Colonic mucosa (tissue), 4 donors: ENCODE results near the gene MMEL1. TPM values are rescaled to one million over a fixed set of nuclear protein-coding genes. Genes with fewer than 3 reads are reported as not detected.
"Not testable (repeated sequence)": the region's sequence is repeated elsewhere in the genome, so short reads cannot be mapped to it uniquely, and the experiment has no call there.

Experiments
- DNase-seq: peaks from one replicate; pipeline ENCODE4 v3.0.0-alpha.2; 2020
- H3K27ac ChIP-seq: fragments of 200-600 bp; one replicate; pipeline ENCODE4 v1.8.0; 2021
- H3K27me3 ChIP-seq: fragments of 200-600 bp; one replicate; pipeline ENCODE4 v1.8.0; 2021
- H3K36me3 ChIP-seq: fragments of 200-600 bp; one replicate; pipeline ENCODE4 v1.8.0; 2021
- H3K4me1 ChIP-seq: fragments of 200-600 bp; one replicate; pipeline ENCODE4 v1.8.0; 2021; ENCODE audit warnings: mild to moderate bottlenecking
- H3K4me3 ChIP-seq: fragments of 200-600 bp; one replicate; pipeline ENCODE4 v1.8.0; 2021
- H3K9ac ChIP-seq, 2 donors: one replicate each; pipeline ENCODE4 v1.7.0; 2013; ENCODE audit warnings: control low read depth in 2 of 2, low read depth in 2 of 2, low read length in 2 of 2
- H3K9me3 ChIP-seq: fragments of 200-600 bp; one replicate; pipeline ENCODE4 v1.8.0; 2021
- intact Hi-C: fragments of 100-400 bp; cut with DNase I; formaldehyde crosslinking; loops from one replicate; pipeline ENCODE4 v1.14.1; 2022
- total RNA-seq, 2 donors: library from RNA; stranded (reverse); fragmentation: NEBNext Ultra II Directional in 1 of 2; extraction: Animal tissue kit (Norgen Biotek cat#: 25700) in 1 of 2; gene quantifications; one replicate each; pipeline ENCODE4 v1.2.1, GENCODE V29; 2021
- TF ChIP-seq, protein P1 (sequence below): fragments of 200-600 bp; IDR thresholded peaks from one replicate; pipeline ENCODE4 v1.8.0; 2022; ENCODE audit warnings: antibody characterized with exemption, mild to moderate bottlenecking
- donor health status: healthy.
- donor health status: DM: no; HTN: no; CAD: no.
- donor health status: DM: no; HTN: no; CAD: no.

Gene MMEL1
- total RNA-seq, 2 donors from 2014 or later = 11.4 to 13.9 TPM

DNA sequence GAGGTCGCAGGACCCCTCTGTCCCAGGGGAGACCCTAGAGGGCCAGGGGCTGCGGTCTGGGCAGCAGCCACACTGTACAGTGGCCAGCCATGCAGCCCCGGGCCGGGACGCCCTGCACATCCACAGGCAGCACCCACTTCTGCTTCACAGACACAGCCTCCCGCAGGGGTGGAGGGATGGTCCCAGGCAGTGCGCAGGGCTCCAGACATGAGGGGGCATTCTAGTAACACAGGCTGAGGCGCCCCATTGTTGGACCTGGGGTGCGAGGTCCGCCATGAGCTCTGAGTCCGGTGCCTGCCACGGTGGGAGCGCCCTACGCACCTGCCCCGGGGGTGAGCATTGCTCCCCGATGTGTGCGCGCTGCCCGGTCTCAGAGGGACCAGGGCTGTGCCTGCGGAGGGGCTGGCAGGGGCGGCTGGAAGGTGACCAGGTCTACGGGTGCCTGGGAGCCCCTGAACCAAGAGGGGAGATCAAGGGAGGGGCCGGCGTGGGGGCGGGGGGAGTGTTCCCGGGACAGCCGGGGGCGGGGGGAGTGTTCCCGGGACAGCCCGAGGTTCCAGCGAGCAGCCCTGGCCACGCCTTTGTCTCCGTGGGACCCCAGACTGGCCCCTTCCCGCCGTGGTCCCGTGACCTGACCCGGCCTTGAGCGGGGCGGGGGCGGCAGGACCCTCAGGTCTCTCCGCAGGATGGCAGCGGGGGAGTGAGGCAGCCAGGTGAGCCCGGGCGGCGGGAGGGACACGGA is 4.5 kb downstream of the MMEL1 start:
- DNase-seq = no peak
- Histone ChIP-seq H3K9ac (no peak overlapping the region), H3K4me3 (no peak overlapping the region), H3K27me3 (peaks cover 37% of the 10 kb centered on the region), H3K4me1 (no peaks in the 10 kb centered on the region), H3K27ac (no peak overlapping the region), H3K36me3 (no peaks in the 10 kb centered on the region), H3K9me3 (no peaks in the 10 kb centered on the region)
- intact Hi-C loops = no loop called here
- TF ChIP-seq, protein P1, sequence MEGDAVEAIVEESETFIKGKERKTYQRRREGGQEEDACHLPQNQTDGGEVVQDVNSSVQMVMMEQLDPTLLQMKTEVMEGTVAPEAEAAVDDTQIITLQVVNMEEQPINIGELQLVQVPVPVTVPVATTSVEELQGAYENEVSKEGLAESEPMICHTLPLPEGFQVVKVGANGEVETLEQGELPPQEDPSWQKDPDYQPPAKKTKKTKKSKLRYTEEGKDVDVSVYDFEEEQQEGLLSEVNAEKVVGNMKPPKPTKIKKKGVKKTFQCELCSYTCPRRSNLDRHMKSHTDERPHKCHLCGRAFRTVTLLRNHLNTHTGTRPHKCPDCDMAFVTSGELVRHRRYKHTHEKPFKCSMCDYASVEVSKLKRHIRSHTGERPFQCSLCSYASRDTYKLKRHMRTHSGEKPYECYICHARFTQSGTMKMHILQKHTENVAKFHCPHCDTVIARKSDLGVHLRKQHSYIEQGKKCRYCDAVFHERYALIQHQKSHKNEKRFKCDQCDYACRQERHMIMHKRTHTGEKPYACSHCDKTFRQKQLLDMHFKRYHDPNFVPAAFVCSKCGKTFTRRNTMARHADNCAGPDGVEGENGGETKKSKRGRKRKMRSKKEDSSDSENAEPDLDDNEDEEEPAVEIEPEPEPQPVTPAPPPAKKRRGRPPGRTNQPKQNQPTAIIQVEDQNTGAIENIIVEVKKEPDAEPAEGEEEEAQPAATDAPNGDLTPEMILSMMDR = no peak

GRCh38 chr1:2627746-2628145 is 5.1 kb downstream of the MMEL1 start:
- H3K9me3 ChIP-seq = no peaks in the 10 kb centered on the region
- no peak for DNase-seq
- no peak overlapping the region for H3K4me3 ChIP-seq
- no peak overlapping the region for H3K27ac ChIP-seq
- no peaks in the 10 kb centered on the region for H3K36me3 ChIP-seq
- H3K4me1 ChIP-seq = no peaks in the 10 kb centered on the region
- peaks cover 37% of the 10 kb centered on the region for H3K27me3 ChIP-seq
- intact Hi-C loops = no loop called here
- TF ChIP-seq, protein P1 = no peak
- H3K9ac ChIP-seq = no peak overlapping the region

DNA sequence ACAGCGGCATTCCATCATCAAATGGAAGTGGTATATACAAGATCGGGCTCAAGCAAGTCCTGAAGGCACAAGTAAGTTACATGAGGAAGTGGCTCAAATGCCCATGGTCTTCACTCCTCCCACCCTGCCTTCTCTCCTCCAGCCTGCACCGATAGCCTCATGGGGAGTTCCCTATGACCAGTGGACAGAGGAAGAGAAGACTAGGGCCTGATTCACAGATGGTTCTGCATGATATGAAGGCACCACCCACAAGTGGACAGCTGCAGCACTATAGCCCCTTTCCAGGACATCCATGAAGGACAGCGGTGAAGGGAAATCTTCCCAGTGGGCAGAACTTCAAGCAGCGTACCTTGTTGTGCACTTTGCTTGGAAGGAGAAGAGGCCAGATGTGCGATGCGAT is 7.1 kb downstream of the MMEL1 start:
- DNase-seq, H3K4me3 ChIP-seq, intact Hi-C loops, H3K27ac ChIP-seq, H3K36me3 ChIP-seq, H3K9ac ChIP-seq, H3K9me3 ChIP-seq, H3K4me1 ChIP-seq: not testable (repeated sequence)
- peaks cover 37% of the 10 kb centered on the region for H3K27me3 ChIP-seq

DNA sequence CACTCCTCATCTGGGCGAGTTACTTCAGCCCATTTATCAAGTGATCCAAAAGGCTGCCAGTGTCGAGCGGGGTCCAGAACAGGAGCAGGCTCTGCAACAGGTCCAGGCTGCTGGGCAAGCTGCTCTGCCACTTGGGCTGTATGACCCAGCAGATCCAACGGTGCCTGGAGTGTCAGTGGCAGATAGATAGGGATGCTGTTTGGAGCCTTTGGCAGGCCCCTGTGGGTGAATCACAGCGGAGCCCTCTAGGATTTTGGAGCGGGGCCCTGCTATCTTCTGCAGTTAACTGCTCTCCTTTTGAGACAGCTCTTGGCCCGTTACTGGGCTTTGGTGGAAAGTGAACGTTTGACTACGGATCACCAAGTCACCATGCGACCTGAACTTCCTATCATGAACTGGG is 7.5 kb downstream of the MMEL1 start:
- no peak overlapping the region for H3K27ac ChIP-seq
- H3K9ac ChIP-seq = no peak overlapping the region
- no peaks in the 10 kb centered on the region for H3K9me3 ChIP-seq
- H3K27me3 ChIP-seq = peaks cover 37% of the 10 kb centered on the region
- intact Hi-C loops = no loop called here
- no peaks in the 10 kb centered on the region for H3K36me3 ChIP-seq
- no peak overlapping the region for H3K4me3 ChIP-seq
- TF ChIP-seq, protein P1 = no peak
- no peak for DNase-seq
- no peaks in the 10 kb centered on the region for H3K4me1 ChIP-seq

DNA sequence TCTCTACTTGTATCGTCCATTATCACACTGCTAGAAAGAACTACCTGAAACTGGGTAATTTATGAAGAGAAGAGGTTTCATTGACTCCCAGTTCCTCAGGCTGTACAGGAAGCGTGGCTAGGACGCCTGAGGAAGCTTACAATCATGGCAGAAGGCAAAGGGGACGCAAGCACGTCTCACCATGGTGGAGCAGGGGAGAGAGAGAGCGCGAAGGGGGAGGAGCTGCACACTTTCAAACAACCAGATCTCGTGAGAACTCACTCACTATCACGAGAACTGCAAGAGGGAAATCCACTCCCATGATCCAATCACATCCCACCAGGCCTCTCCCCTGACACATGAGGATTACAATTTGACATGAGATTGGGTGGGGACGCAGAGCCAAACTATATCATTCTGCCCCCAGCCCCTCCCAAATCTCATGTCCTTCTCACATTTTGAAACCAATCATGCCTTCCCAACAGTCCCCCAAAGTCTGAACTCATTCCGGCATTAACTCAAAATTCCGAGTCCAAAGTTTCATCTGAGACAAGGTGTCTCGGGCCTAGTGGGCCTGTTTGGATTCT is 8.0 kb downstream of the MMEL1 start:
- H3K27ac ChIP-seq = no peak overlapping the region
- H3K9me3 ChIP-seq = no peaks in the 10 kb centered on the region
- H3K4me3 ChIP-seq = no peak overlapping the region
- H3K9ac ChIP-seq = no peak overlapping the region
- no peaks in the 10 kb centered on the region for H3K36me3 ChIP-seq
- TF ChIP-seq, protein P1 = no peak
- peaks cover 35% of the 10 kb centered on the region for H3K27me3 ChIP-seq
- no peaks in the 10 kb centered on the region for H3K4me1 ChIP-seq
- DNase-seq = no peak
- intact Hi-C loops = no loop called here
